HepG2 (cell line): ENCODE results near the gene C11orf68. TPM values are rescaled to one million over a fixed set of nuclear protein-coding genes. Genes with fewer than 3 reads are reported as not detected.
A peak's percentile ranks its signal among the peaks of the same experiment; 100 is the strongest.

Source experiments
- DR1 ChIP-seq: sonication (generic); formaldehyde crosslinking; IDR thresholded peaks from 2 replicates; pipeline ENCODE4 v1.8.0; 2021; ENCODE audit warnings: mild to moderate bottlenecking, missing genetic modification reagents, inconsistent platforms
- MAFK ChIP-seq, 2 experiments: IDR thresholded peaks in 1 of 2; conservative IDR thresholded peaks in 1 of 2; 2 replicates each; pipeline ENCODE4 v1.6.1; 2011; ENCODE audit warnings: improper control_type of control experiment in 2 of 2, low read length in 2 of 2
- NR1H2 ChIP-seq: sonication (generic); formaldehyde crosslinking; IDR thresholded peaks from 2 replicates; pipeline ENCODE4 v1.8.1; 2022; ENCODE audit warnings: low read depth, missing genetic modification reagents, borderline replicate concordance
- NR2F6 ChIP-seq, 2 experiments: IDR thresholded peaks; 2 replicates each; pipeline ENCODE4 v1.6.1; 2016; ENCODE audit warnings: antibody characterized with exemption in 1 of 2, mild to moderate bottlenecking in 1 of 2
- ZNF598 ChIP-seq: sonication (generic); formaldehyde crosslinking; IDR thresholded peaks from 2 replicates; pipeline ENCODE4 v1.5.1; 2020; ENCODE audit warnings: mild to moderate bottlenecking, missing genetic modification reagents, borderline replicate concordance
- ZNF781 ChIP-seq: sonication (generic); formaldehyde crosslinking; IDR thresholded peaks from 2 replicates; pipeline ENCODE4 v1.5.1; 2020; ENCODE audit warnings: borderline replicate concordance, mild to moderate bottlenecking, missing genetic modification reagents; ENCODE audit errors: not compliant biosample characterization
- polyA plus RNA-seq, 8 experiments: library from polyadenylated mRNA; depleted of rRNA in 3 of 8; stranded (reverse) in 7 of 8; unstranded in 1 of 8; fragments of >200 nt; fragmentation: Illumina TruSeq in 4 of 8; extraction: Trizol in 4 of 8; gene quantifications; 2 replicates each; pipeline versions ENCODE4 v1.2.1 to v1.2.3, GENCODE V29; 2011 to 2016; ENCODE audit warnings: low read depth in 4 of 8, missing spikeins in 1 of 8, mixed read lengths in 1 of 8; ENCODE audit not compliant: insufficient read depth in 1 of 8
- total RNA-seq, 5 experiments: library from RNA; depleted of rRNA; stranded (reverse); fragments of >200 nt; fragmentation: Illumina TruSeq; extraction: Trizol; gene quantifications; 2 replicates each; pipeline ENCODE4 v1.2.3, GENCODE V29; 2016; ENCODE audit warnings: low read depth in 1 of 5
- TF ChIP-seq, protein P1 (sequence below): sonication (generic); formaldehyde crosslinking; IDR thresholded peaks from 2 replicates; pipeline ENCODE4 v1.4.0; 2020; ENCODE audit warnings: missing genetic modification reagents
- TF ChIP-seq, protein P2 (sequence below): sonication (generic); formaldehyde crosslinking; IDR thresholded peaks from 2 replicates; pipeline ENCODE4 v1.8.0; 2022; ENCODE audit warnings: low read depth, missing genetic modification reagents
- TF ChIP-seq, protein P3 (sequence below): sonication (generic); formaldehyde crosslinking; IDR thresholded peaks from 2 replicates; pipeline ENCODE4 v1.4.0; 2020; ENCODE audit warnings: mild to moderate bottlenecking, missing genetic modification reagents
- TF ChIP-seq, protein P4 (sequence below): fragments of 450-650 bp; IDR thresholded peaks from 2 replicates; pipeline ENCODE4 v1.6.1; 2017
- TF ChIP-seq, protein P5 (sequence below): sonication (generic); formaldehyde crosslinking; IDR thresholded peaks from 2 replicates; pipeline ENCODE4 v1.5.1; 2020; ENCODE audit warnings: missing genetic modification reagents, mild to moderate bottlenecking, borderline replicate concordance
- TF ChIP-seq, protein P6 (sequence below): sonication (generic); formaldehyde crosslinking; IDR thresholded peaks from 2 replicates; pipeline ENCODE4 v1.8.0; 2023; ENCODE audit warnings: mild to moderate bottlenecking, missing genetic modification reagents
- TF ChIP-seq, protein P7 (sequence below): sonication (generic); formaldehyde crosslinking; IDR thresholded peaks from 2 replicates; pipeline ENCODE4 v1.4.0; 2020; ENCODE audit warnings: missing genetic modification reagents

Gene C11orf68
- total and polyA plus RNA-seq, 2 of the 13 experiments (the other 11 are each of a cell fraction or from before 2014, with no cell fraction given): 8.4 to 28.3 TPM

DNA sequence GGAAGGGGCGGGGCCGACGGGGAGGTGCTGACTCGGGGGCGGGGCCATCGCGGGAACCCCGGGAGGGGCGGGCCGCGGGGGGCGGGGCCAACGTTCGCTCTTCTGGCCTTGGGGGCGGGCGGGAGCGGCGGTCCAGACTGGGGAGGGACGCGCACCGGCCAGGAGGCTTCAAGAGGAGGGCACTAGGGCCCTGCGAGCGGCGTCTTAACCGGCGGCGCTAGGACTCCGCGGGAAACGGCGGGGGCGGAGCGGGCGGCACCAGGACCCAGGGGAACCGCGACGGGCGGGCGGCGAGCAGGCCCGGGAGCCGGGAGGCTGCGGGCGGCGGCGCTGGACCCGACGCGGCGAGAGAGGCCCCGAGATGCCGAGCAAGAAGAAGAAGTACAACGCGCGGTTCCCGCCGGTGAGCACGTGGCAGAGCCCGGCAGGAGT lies 295 bp upstream of the C11orf68 start, which contains the start of gene DRAP1 (continued):
- TF ChIP-seq, protein P1, sequence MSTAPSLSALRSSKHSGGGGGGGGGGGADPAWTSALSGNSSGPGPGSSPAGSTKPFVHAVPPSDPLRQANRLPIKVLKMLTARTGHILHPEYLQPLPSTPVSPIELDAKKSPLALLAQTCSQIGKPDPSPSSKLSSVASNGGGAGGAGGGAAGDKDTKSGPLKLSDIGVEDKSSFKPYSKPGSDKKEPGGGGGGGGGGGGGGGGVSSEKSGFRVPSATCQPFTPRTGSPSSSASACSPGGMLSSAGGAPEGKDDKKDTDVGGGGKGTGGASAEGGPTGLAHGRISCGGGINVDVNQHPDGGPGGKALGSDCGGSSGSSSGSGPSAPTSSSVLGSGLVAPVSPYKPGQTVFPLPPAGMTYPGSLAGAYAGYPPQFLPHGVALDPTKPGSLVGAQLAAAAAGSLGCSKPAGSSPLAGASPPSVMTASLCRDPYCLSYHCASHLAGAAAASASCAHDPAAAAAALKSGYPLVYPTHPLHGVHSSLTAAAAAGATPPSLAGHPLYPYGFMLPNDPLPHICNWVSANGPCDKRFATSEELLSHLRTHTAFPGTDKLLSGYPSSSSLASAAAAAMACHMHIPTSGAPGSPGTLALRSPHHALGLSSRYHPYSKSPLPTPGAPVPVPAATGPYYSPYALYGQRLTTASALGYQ: peak; percentile 88
- TF ChIP-seq, protein P2, sequence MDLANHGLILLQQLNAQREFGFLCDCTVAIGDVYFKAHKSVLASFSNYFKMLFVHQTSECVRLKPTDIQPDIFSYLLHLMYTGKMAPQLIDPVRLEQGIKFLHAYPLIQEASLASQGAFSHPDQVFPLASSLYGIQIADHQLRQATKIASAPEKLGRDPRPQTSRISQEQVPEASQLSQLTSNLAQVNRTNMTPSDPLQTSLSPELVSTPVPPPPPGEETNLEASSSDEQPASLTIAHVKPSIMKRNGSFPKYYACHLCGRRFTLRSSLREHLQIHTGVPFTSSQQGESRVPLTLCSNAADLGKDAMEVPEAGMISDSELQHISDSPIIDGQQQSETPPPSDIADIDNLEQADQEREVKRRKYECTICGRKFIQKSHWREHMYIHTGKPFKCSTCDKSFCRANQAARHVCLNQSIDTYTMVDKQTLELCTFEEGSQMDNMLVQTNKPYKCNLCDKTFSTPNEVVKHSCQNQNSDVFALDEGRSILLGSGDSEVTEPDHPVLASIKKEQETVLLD: peak; percentile 84
- no peak for TF ChIP-seq MAFK (conservative IDR thresholded peaks at IDR 0.05 in 1 of 2, IDR thresholded peaks at IDR 0.05 in 1 of 2; ENCODE audit: low read length in 2 of 2)
- TF ChIP-seq NR1H2 (CRISPR knock-in tag): no peak
- 0 out of 2 replicates have a peak, but pooled peaks have one; percentile 5 for TF ChIP-seq DR1 (CRISPR knock-in tag)
- no peak for TF ChIP-seq NR2F6 (IDR thresholded peaks at IDR 0.05)
- TF ChIP-seq NR2F6 (CRISPR knock-in tag; IDR thresholded peaks at IDR 0.05): peak; percentile 68
- TF ChIP-seq, protein P3, sequence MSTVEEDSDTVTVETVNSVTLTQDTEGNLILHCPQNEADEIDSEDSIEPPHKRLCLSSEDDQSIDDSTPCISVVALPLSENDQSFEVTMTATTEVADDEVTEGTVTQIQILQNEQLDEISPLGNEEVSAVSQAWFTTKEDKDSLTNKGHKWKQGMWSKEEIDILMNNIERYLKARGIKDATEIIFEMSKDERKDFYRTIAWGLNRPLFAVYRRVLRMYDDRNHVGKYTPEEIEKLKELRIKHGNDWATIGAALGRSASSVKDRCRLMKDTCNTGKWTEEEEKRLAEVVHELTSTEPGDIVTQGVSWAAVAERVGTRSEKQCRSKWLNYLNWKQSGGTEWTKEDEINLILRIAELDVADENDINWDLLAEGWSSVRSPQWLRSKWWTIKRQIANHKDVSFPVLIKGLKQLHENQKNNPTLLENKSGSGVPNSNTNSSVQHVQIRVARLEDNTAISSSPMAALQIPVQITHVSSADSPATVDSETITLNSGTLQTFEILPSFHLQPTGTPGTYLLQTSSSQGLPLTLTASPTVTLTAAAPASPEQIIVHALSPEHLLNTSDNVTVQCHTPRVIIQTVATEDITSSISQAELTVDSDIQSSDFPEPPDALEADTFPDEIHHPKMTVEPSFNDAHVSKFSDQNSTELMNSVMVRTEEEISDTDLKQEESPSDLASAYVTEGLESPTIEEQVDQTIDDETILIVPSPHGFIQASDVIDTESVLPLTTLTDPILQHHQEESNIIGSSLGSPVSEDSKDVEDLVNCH (CRISPR knock-in tag): no peak
- TF ChIP-seq, protein P4, sequence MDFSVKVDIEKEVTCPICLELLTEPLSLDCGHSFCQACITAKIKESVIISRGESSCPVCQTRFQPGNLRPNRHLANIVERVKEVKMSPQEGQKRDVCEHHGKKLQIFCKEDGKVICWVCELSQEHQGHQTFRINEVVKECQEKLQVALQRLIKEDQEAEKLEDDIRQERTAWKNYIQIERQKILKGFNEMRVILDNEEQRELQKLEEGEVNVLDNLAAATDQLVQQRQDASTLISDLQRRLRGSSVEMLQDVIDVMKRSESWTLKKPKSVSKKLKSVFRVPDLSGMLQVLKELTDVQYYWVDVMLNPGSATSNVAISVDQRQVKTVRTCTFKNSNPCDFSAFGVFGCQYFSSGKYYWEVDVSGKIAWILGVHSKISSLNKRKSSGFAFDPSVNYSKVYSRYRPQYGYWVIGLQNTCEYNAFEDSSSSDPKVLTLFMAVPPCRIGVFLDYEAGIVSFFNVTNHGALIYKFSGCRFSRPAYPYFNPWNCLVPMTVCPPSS: no peak
- TF ChIP-seq, protein P5, sequence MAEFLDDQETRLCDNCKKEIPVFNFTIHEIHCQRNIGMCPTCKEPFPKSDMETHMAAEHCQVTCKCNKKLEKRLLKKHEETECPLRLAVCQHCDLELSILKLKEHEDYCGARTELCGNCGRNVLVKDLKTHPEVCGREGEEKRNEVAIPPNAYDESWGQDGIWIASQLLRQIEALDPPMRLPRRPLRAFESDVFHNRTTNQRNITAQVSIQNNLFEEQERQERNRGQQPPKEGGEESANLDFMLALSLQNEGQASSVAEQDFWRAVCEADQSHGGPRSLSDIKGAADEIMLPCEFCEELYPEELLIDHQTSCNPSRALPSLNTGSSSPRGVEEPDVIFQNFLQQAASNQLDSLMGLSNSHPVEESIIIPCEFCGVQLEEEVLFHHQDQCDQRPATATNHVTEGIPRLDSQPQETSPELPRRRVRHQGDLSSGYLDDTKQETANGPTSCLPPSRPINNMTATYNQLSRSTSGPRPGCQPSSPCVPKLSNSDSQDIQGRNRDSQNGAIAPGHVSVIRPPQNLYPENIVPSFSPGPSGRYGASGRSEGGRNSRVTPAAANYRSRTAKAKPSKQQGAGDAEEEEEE (CRISPR knock-in tag): no peak
- TF ChIP-seq ZNF598 (CRISPR knock-in tag): no peak
- TF ChIP-seq, protein P6, sequence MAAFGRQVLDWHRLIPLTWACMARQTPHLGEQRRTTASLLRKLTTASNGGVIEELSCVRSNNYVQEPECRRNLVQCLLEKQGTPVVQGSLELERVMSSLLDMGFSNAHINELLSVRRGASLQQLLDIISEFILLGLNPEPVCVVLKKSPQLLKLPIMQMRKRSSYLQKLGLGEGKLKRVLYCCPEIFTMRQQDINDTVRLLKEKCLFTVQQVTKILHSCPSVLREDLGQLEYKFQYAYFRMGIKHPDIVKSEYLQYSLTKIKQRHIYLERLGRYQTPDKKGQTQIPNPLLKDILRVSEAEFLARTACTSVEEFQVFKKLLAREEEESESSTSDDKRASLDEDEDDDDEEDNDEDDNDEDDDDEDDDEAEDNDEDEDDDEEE: peak; percentile 92; the same call in 1 of the 2 replicates
- TF ChIP-seq, protein P7, sequence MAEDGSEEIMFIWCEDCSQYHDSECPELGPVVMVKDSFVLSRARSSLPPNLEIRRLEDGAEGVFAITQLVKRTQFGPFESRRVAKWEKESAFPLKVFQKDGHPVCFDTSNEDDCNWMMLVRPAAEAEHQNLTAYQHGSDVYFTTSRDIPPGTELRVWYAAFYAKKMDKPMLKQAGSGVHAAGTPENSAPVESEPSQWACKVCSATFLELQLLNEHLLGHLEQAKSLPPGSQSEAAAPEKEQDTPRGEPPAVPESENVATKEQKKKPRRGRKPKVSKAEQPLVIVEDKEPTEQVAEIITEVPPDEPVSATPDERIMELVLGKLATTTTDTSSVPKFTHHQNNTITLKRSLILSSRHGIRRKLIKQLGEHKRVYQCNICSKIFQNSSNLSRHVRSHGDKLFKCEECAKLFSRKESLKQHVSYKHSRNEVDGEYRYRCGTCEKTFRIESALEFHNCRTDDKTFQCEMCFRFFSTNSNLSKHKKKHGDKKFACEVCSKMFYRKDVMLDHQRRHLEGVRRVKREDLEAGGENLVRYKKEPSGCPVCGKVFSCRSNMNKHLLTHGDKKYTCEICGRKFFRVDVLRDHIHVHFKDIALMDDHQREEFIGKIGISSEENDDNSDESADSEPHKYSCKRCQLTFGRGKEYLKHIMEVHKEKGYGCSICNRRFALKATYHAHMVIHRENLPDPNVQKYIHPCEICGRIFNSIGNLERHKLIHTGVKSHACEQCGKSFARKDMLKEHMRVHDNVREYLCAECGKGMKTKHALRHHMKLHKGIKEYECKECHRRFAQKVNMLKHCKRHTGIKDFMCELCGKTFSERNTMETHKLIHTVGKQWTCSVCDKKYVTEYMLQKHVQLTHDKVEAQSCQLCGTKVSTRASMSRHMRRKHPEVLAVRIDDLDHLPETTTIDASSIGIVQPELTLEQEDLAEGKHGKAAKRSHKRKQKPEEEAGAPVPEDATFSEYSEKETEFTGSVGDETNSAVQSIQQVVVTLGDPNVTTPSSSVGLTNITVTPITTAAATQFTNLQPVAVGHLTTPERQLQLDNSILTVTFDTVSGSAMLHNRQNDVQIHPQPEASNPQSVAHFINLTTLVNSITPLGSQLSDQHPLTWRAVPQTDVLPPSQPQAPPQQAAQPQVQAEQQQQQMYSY: no peak
- no peak for TF ChIP-seq ZNF781 (CRISPR knock-in tag)
